Stimulated activated naive CD8-positive, alpha-beta T cell treated with anti-CD3 and anti-CD28 coated beads, Interleukin-15, amount 100 ng/mL, for 72 hours (primary cell): ENCODE measurements around the gene MAGEB18.

Source experiments
- ATAC-seq: fragments of 150-1000 bp; cut with Tn5 transposase; 2 replicates; pipeline ENCODE4 v1.10.0; 2021; ENCODE audit warnings: mild to moderate bottlenecking, moderate library complexity
- DNase-seq, 2 donors: peaks; one replicate each; pipeline ENCODE4 v3.0.0; 2021 to 2022
- H3K27ac Mint-ChIP-seq, 2 donors: one replicate each; pipeline ENCODE4 v1.8.0; 2022; ENCODE audit warnings: mild to moderate bottlenecking in 2 of 2, mixed read lengths in 2 of 2, moderate library complexity in 2 of 2
- H3K27me3 Mint-ChIP-seq: one replicate; pipeline ENCODE4 v1.8.0; 2022; ENCODE audit warnings: mixed read lengths
- H3K4me1 Mint-ChIP-seq: one replicate; pipeline ENCODE4 v1.8.0; 2022; ENCODE audit warnings: mild to moderate bottlenecking, mixed read lengths
- H3K4me3 Mint-ChIP-seq, 2 donors: one replicate each; pipeline ENCODE4 v1.8.0; 2022; ENCODE audit warnings: mild to moderate bottlenecking in 2 of 2, mixed read lengths in 2 of 2, moderate library complexity in 1 of 2
- H3K9me3 Mint-ChIP-seq, 2 donors: one replicate each; pipeline ENCODE4 v1.8.0; 2022; ENCODE audit warnings: mixed read lengths in 2 of 2

Gene MAGEB18

GRCh38 chrX:26138274-26138673 is at the start of gene MAGEB18:
TSS of gene MAGEB18 (plus strand) at chrX:26138343. CDS start at chrX:26138986, 643 bp downstream.
- ATAC-seq (no peak), DNase-seq (no peak)
- Mint-ChIP-seq H3K4me1 (no peaks in the 10 kb centered on the region), H3K27ac (no peak within 1 kb of the TSS), H3K27me3 (no peaks in the 10 kb centered on the region), H3K4me3 (no peak within 1 kb of the TSS), H3K9me3 (no peaks in the 10 kb centered on the region)

DNA sequence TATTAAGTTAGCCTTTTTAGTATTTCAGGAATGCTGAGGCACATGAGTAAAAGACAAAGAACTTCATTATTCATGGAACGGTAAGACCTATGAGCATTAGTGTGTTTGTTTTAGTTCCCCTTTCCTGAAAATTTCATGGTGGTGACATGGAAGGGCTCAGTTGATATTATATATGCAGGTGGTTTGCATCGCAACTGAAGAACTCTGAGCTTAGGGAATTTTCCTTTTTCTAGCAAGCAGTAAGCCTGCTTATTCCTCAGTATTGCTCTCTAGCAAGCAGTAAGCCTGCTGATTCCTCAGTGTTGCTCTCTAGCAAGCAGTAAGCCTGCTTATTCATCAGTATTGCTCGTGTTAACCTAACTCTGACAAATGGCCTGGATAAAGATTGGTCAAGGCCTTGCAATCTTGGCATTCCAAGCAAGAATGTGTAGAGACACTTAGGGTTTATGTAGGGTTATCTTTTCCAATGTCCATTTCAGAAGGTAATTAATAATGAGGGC is 37.7 kb upstream of the MAGEB18 start:
- Mint-ChIP-seq H3K9me3 (no peaks in the 10 kb centered on the region), H3K27me3 (no peaks in the 10 kb centered on the region), H3K4me1 (no peaks in the 10 kb centered on the region), H3K4me3 (no peak overlapping the region), H3K27ac (no peak overlapping the region)
- DNase-seq: no peak
- no peak for ATAC-seq

- Mint-ChIP-seq H3K27me3 (no peaks in the 10 kb centered on the region), H3K9me3 (no peaks in the 10 kb centered on the region), H3K27ac (no peak overlapping the region), H3K4me3 (no peak overlapping the region), H3K4me1 (no peaks in the 10 kb centered on the region)
- DNase-seq (no peak), ATAC-seq (no peak)
Measured at GRCh38 chrX:26109142-26109541, 29.0 kb upstream of the MAGEB18 start.

GRCh38 chrX:26146024-26146423 is 7.9 kb downstream of the MAGEB18 start:
- Mint-ChIP-seq H3K27ac (no peak overlapping the region), H3K4me3 (no peak overlapping the region), H3K9me3 (peaks cover 0 to 7% of the 10 kb centered on the region in 2 donors), H3K4me1 (no peaks in the 10 kb centered on the region), H3K27me3 (no peaks in the 10 kb centered on the region)
- ATAC-seq (no peak), DNase-seq (no peak)

DNA sequence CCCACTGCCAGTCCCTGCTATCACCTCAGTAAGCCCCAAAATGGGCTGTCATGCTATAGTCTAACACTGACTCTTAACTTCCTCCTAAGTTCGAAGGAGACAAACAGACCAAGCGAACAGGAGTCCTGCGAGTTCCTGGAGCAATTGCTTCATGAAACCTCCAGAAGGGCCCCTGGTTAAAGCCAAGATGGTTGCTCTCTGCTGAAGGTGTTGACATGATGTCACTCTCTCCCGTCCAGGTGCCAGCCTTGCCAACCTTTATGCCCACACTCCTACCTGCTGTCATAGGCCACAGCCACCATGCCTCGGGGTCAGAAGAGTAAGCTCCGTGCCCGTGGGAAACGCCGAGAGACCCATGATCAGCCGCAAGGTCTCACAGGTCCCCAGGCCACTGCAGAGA is 22.2 kb downstream of the MAGEB18 start, which contains the start of gene MAGEB6B:
Gene MAGEB6B, plus strand, starts transcription at position 301 of the 400 bp plus-strand sequence. Its CDS starts 0 bp downstream, at position 301.
- no peak for DNase-seq
- no peak for ATAC-seq
- no peaks in the 10 kb centered on the region for H3K4me1 Mint-ChIP-seq
- H3K9me3 Mint-ChIP-seq: no peaks in the 10 kb centered on the region
- no peaks in the 10 kb centered on the region for H3K27me3 Mint-ChIP-seq
- no peak within 1 kb of the TSS for H3K27ac Mint-ChIP-seq
- H3K4me3 Mint-ChIP-seq: no peak within 1 kb of the TSS
